ENCODE data around the gene SPATA25.
A peak's percentile ranks its signal among the peaks of the same experiment; 100 is the strongest.

SPATA25 gene

GRCh38 chr20:45863543-45864470, 23.6 kb downstream of the SPATA25 start:
- no peak for DNase-seq (ENCODE audit: low spot score)

DNA sequence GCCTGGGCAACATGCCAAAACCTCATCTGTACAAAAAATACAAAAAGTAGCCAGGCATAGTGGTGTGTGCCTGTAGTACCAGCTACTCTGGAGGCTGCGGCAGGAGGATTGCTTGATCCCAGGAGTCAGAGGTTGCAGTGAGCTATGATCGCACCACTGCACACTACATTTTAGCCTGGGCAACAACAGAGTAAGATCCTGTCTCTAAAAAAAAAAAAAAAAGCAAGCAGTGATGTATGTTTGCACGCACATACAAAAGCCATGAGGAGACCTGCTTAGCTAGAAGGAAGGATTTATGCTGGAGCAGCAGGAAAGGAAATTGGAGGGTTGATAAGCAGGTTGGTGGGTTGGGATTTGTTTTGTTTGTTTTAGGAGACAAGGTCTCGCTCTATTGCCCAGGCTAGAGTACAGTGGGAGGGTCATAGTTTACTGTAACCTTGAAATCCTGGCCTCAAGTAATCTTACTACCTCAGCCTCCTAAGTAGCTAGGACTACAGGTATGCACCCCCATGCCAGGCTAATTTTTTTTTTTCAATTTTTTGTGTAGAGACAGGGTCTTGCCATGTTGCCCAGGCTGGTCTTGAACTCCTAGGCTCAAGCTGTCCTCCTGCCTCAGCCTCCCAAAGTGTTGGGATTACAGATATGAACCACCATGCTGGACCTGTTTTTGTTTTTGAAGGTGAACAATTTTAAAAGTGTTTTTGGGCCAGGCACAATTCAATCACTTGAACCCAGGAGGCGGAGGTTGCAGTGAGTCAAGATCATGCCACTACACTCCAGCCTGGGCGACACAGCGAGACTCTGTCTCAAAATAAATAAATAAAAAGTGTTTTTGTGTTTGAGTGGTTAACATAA, 26.0 kb downstream of the SPATA25 start:
- DNase-seq (ENCODE audit: low spot score) = no peak

DNA sequence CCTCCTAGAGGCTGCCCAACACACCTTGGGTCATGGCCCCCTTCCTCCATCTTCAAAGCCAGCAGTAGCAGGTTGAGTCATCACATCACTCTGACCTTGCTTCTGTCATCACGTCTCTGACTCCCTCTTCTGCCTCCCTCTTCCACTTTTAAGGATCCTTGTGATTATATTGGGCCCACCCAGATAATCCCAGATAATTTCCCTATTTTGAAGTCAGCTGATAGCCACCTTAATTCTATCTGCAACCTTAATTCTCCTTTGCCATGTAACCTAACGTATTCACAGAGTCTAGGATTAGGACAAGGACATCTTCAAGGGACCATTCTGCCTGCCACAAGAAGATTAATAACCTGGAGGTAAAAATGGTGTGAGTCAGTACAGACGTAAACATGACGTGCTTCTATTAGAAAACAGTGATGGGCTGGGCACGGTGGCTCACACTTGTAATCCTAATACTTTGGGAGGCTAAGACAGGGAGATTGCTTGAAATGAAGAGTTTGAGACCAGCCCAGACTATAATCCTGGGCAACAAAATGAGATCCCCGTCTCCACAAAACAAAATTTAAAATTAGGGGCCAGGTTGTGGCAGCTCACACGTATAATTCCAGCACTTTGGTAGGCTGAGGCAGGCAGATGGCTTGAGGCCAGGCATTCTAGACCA, 26.7 kb downstream of the SPATA25 start:
- DNase-seq (ENCODE audit: low spot score) = no peak

GRCh38 chr20:45859916-45860315, 27.5 kb downstream of the SPATA25 start:
- DNase-seq (ENCODE audit: low spot score) = no peak

- no peak for DNase-seq (ENCODE audit: low spot score)
Measured at GRCh38 chr20:45857882-45858216, 29.6 kb downstream of the SPATA25 start.

DNA sequence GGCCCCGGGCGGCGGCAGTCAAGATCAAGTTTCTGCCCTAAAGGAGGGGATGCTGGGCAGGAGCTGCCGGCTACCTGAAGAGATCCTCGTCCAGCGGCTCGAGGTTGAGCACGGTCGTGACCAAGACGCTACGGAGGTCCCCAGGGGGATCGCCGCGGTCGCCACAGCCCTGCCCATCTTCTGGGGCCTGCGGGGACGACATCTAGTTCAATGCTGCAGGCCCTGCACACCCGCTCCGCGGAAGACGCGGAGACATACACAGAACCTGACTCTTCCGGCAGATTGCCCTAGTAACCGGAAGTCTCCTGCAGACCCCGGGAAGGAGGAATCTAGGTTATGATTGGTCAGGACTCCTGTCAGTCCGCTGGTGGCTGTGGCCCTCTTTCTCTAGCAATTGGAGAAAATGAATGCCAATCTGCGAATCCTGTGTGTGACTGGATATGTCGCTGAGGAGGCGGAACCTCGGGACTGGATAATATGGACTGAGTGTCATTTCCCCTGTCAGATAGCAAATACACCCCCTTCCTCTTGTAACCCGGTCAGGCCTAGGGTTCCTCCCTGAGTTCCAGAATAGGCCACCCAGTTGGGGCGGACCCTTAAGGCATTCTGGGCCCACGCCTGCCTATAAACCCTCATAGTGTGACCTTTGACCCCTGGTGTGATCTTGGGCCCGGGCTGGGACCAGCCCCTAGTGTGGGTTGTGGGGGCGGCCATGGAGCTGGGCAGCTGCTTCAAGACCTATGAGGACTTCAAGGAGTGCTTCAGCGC, 30.1 kb downstream of the SPATA25 start, which contains the start of the genes ACOT8 and ZSWIM3:
Gene ACOT8 (minus strand): TSS at position 279 of the 768 bp plus-strand sequence. CDS start 77 bp downstream, at position 202.
Gene ZSWIM3 (plus strand): TSS at position 501 of the 768 bp plus-strand sequence. CDS start 212 bp downstream, at position 713.
- peak; percentile 99 for DNase-seq (ENCODE audit: low spot score)

DNA sequence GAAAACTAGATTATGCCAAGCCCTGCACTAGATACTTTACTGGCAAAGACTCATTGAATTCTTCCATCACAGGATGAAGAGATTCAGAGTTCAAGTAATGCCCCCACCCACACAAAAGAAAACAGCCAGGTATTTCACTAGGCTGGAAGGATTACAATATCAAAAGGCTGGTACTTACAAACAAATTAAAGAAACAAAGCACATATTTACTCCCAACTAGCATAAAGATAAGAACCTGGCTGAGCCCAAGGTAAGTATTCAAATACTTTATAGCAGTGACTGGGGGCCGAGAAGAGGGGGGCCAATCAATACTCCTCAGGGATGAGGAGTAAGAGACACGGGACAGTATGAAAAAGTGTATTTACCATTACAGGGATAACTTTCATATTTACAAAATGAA, 33.9 kb downstream of the SPATA25 start:
- no peak for DNase-seq (ENCODE audit: low spot score)

GRCh38 chr20:45852326-45852725, 35.1 kb downstream of the SPATA25 start:
- no peak for DNase-seq (ENCODE audit: low spot score)

GRCh38 chr20:45851501-45851900, 35.9 kb downstream of the SPATA25 start:
- DNase-seq (ENCODE audit: low spot score) = no peak

- no peak for DNase-seq (ENCODE audit: low spot score)
Measured at GRCh38 chr20:45850926-45851325, 36.5 kb downstream of the SPATA25 start.

DNA sequence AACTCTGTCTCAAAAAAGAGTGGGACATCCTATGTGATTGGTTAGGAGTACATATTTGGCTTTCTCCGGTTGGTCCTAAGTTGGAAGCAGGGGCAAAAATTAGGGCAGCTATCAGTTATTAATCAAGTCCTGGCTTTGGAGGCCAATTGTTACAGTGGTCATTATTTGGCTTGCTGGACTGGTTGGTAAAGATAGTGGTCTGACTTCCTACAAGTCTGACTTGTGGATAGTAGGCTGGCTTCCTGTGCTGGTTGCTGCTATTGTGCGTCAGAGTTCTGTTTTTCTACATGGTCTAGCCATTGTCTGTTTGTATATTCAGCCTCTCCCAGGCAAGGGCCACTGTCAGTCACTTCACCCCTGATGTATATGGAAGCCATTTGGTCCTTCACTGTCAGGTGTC, 37.2 kb downstream of the SPATA25 start:
- no peak for DNase-seq (ENCODE audit: low spot score)

DNA sequence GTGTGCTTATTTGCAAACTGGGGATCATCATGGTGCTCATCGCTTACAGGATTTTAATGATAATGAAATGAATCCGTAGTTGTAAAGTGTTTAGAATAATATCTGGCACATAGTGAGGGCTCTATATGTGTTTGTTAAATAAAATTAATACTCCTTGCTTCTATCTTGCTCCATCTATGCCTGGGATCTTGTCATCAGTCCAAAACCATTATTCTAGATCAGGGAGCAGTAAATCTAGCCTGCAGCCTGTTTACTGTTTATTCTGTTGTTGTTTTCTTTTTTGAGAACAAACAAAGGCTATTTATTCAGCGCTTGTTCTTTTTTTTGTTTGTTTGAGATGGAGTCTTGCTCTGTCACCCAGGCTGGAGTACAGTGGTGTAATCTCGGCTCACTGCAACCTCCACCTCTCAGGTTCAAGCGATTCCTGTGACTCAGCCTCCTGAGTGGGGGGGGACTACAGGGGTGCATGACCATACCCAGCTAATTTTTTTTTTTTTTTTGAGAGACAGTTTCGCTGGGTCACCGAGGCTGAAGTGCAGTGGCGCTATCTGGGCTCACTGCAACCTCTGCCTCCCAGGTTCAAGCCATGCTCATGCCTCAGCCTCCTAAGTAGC, 38.3 kb downstream of the SPATA25 start:
- DNase-seq (ENCODE audit: low spot score) = no peak

GRCh38 chr20:45848421-45848820, 39.0 kb downstream of the SPATA25 start:
- DNase-seq (ENCODE audit: low spot score) = no peak

GRCh38 chr20:45845452-45845851, 42.0 kb downstream of the SPATA25 start:
- no peak for DNase-seq (ENCODE audit: low spot score)

DNA sequence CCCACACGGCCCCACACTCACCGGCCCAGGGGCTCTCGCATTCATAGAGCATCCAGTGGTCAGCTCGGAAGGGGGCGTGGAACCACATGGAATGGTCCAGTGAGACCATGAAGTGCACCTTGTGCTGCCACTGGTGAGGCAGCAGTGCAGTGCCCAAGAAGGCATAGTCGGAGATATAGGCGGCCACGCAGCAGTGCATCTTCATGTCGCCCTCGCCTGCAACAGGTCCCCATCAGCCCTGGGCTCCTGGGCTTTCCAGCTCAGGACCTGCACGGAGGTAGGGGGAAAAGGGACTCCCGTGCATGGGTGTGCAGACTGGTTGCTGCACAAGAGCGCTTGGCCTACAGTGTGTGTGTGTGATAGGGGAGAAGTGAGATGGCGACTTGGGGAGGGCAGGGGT, 43.9 kb downstream of the SPATA25 start:
- no peak for DNase-seq (ENCODE audit: low spot score)

- DNase-seq (ENCODE audit: low spot score) = no peak
Measured at GRCh38 chr20:45842169-45842812, 45.1 kb downstream of the SPATA25 start.

GRCh38 chr20:45841407-45842129, 45.9 kb downstream of the SPATA25 start:
- no peak for DNase-seq (ENCODE audit: low spot score)

- DNase-seq (ENCODE audit: low spot score) = no peak
Measured at GRCh38 chr20:45840700-45841198, 46.7 kb downstream of the SPATA25 start.

- no peak for DNase-seq (ENCODE audit: low spot score)
Measured at GRCh38 chr20:45836841-45837240, 50.6 kb downstream of the SPATA25 start.

Data from Ammon's horn (tissue), 1 donor.